ENCODE results near the gene C9orf43. TPM values are rescaled to one million over a fixed set of nuclear protein-coding genes. Genes with fewer than 3 reads are reported as not detected.

C9orf43 gene
- total and polyA plus RNA-seq, 4 donors, result 0.09 to 1.1 (median 0.25) TPM

DNA sequence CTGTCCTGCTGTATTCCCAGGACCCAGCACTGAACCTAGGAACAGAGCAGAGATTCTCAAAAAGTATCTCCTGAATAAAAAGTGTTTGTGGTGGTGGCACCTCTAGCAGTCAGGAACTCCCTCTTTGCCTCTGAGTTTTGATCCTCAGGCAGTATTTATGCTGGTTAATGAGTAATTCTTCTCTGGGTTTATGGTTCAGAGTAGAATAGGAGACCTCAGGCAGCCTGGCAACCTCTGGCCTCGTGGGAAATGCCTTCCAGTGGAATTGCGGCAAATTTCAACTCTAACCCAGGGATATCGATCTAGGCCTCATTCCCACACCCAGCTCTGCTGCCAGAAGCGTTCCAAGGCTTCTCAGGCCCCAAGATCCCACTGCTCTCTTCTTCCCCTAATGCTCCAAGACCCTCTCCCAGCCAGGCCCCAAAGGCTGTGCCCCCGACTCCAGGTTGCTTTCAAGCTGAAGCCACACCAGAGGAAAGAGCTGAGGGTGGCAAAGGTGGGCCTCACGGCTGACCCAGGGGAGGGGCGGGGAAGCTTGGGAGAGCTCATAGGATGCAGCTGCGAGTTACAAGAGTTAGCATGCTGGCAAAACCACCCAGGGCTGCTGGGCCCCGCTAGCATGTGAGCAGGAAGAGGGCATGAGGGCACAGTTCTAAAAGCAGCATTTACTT, 22.9 kb upstream of the C9orf43 start:
- DNase-seq (ENCODE audit: low spot score), result no peak
- TF ChIP-seq FOXA2 (IDR thresholded peaks at IDR 0.05), result peak; percentile 35
- TF ChIP-seq JUND (IDR thresholded peaks at IDR 0.05), result peak; percentile 73 to 81
- TF ChIP-seq, protein P1, sequence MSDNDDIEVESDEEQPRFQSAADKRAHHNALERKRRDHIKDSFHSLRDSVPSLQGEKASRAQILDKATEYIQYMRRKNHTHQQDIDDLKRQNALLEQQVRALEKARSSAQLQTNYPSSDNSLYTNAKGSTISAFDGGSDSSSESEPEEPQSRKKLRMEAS (IDR thresholded peaks at IDR 0.05), result peak; percentile 57
- TF ChIP-seq YY1 (IDR thresholded peaks at IDR 0.05), result peak; percentile 62
- TF ChIP-seq EGR1 (IDR thresholded peaks at IDR 0.05; ENCODE audit: low read depth in 2 of 2), result no peak
- peak in 1 of 2 donors; percentile 27 for TF ChIP-seq GABPA (IDR thresholded peaks at IDR 0.05 in 1 of 2, conservative IDR thresholded peaks at IDR 0.05 in 1 of 2)
- TF ChIP-seq REST (IDR thresholded peaks at IDR 0.05), result peak; percentile 49
- TF ChIP-seq, protein P2, sequence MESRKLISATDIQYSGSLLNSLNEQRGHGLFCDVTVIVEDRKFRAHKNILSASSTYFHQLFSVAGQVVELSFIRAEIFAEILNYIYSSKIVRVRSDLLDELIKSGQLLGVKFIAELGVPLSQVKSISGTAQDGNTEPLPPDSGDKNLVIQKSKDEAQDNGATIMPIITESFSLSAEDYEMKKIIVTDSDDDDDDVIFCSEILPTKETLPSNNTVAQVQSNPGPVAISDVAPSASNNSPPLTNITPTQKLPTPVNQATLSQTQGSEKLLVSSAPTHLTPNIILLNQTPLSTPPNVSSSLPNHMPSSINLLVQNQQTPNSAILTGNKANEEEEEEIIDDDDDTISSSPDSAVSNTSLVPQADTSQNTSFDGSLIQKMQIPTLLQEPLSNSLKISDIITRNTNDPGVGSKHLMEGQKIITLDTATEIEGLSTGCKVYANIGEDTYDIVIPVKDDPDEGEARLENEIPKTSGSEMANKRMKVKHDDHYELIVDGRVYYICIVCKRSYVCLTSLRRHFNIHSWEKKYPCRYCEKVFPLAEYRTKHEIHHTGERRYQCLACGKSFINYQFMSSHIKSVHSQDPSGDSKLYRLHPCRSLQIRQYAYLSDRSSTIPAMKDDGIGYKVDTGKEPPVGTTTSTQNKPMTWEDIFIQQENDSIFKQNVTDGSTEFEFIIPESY (IDR thresholded peaks at IDR 0.05), result no peak
- TF ChIP-seq FOXA1 (IDR thresholded peaks at IDR 0.05), result no peak
- TF ChIP-seq HNF4G (IDR thresholded peaks at IDR 0.05), result peak; percentile 69
- TF ChIP-seq HNF4A (conservative IDR thresholded peaks at IDR 0.05), result peak; percentile 83 to 91
- TF ChIP-seq TAF1 (conservative IDR thresholded peaks at IDR 0.05), result peak; percentile 26
- peak; percentile 31 to 39 for TF ChIP-seq RAD21 (IDR thresholded peaks at IDR 0.05)
- no peak for TF ChIP-seq CTCF (IDR thresholded peaks at IDR 0.05; ENCODE audit: low read depth, low read length, missing input control)
- peak; percentile 93 to 95 for TF ChIP-seq RXRA (IDR thresholded peaks at IDR 0.05)
- peak; percentile 87 for TF ChIP-seq SP1 (IDR thresholded peaks at IDR 0.05)
- TF ChIP-seq, protein P3, sequence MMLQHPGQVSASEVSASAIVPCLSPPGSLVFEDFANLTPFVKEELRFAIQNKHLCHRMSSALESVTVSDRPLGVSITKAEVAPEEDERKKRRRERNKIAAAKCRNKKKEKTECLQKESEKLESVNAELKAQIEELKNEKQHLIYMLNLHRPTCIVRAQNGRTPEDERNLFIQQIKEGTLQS (IDR thresholded peaks at IDR 0.05), result no peak
- TF ChIP-seq NR2F2 (IDR thresholded peaks at IDR 0.05), result peak; percentile 89
- H3K9ac ChIP-seq (ENCODE audit: low read depth in 1 of 2, low read length in 2 of 2), result peak overlapping the region in 1 of 2 donors; percentile 10
- H3K36me3 ChIP-seq (ENCODE audit: control insufficient read depth in 4 of 4, insufficient read depth in 3 of 4, low read depth in 1 of 4, low read length in 3 of 4), result peaks cover 8 to 28% (median 18%) of the 10 kb centered on the region in 4 donors
- H3K9me3 ChIP-seq (ENCODE audit: control insufficient read depth in 4 of 4, low read length in 3 of 4), result no peaks in the 10 kb centered on the region
- WGBS, result 29% methylated on average over 9 of the region's 9 CpGs
- H3K4me1 ChIP-seq (ENCODE audit: control insufficient read depth in 4 of 4, insufficient read depth in 4 of 4, low read length in 3 of 4), result peaks cover 24 to 62% (median 53%) of the 10 kb centered on the region in 4 donors
- no peaks in the 10 kb centered on the region for H3K27me3 ChIP-seq (ENCODE audit: control insufficient read depth in 4 of 4, insufficient read depth in 4 of 4, low read length in 3 of 4)
- no peak overlapping the region for H3K4me3 ChIP-seq (ENCODE audit: low read depth in 1 of 3, low read length in 3 of 3)
- peak overlapping the region; percentile 58 to 61 for H3K27ac ChIP-seq (ENCODE audit: low read depth in 1 of 2, low read length in 2 of 2)
